WTC11 (cell line): ENCODE results near the gene ZNF335.

Experiments
- FOXP1 ChIP-seq: sonication (generic); formaldehyde crosslinking; IDR thresholded peaks from 2 replicates; pipeline ENCODE4 v1.8.0; 2022; ENCODE audit warnings: missing genetic modification reagents, mild to moderate bottlenecking, moderate library complexity, borderline replicate concordance
- HMGA2 ChIP-seq: fragments of 250-450 bp; sonication (Bioruptor Pico); IDR thresholded peaks from 2 replicates; pipeline ENCODE4 v1.4.0; 2021; ENCODE audit warnings: mild to moderate bottlenecking, moderate library complexity
- IRF2 ChIP-seq: sonication (generic); formaldehyde crosslinking; IDR thresholded peaks from 2 replicates; pipeline ENCODE4 v1.8.0; 2022; ENCODE audit warnings: low read depth, missing genetic modification reagents, borderline replicate concordance
- JAZF1 ChIP-seq: fragments of 250-450 bp; sonication (Bioruptor Pico); IDR thresholded peaks from 2 replicates; pipeline ENCODE4 v1.9.0; 2021; ENCODE audit warnings: moderate library complexity, mild to moderate bottlenecking, inconsistent platforms
- SP1 ChIP-seq: sonication (generic); formaldehyde crosslinking; conservative IDR thresholded peaks from 2 replicates; pipeline ENCODE4 v1.8.1; 2022; ENCODE audit warnings: missing genetic modification reagents
- TEAD4 ChIP-seq: sonication (generic); formaldehyde crosslinking; IDR thresholded peaks from 2 replicates; pipeline ENCODE4 v1.8.0; 2022; ENCODE audit warnings: mild to moderate bottlenecking, missing genetic modification reagents
- TF ChIP-seq, protein P1 (sequence below): fragments of 200-600 bp; IDR thresholded peaks from 2 replicates; pipeline ENCODE4 v1.8.0; 2022; ENCODE audit warnings: antibody characterized with exemption
- TF ChIP-seq, protein P2 (sequence below): sonication (generic); formaldehyde crosslinking; IDR thresholded peaks from 2 replicates; pipeline ENCODE4 v1.8.1; 2023; ENCODE audit warnings: mild to moderate bottlenecking, missing genetic modification reagents, moderate library complexity
- TF ChIP-seq, protein P3 (sequence below): sonication (generic); formaldehyde crosslinking; IDR thresholded peaks from 2 replicates; pipeline ENCODE4 v1.8.1; 2023; ENCODE audit warnings: mild to moderate bottlenecking, moderate library complexity, missing genetic modification reagents
- TF ChIP-seq, protein P4 (sequence below): fragments of 250-450 bp; sonication (Bioruptor Pico); IDR thresholded peaks from 2 replicates; pipeline ENCODE4 v1.8.0; 2021; ENCODE audit warnings: mild to moderate bottlenecking

DNA sequence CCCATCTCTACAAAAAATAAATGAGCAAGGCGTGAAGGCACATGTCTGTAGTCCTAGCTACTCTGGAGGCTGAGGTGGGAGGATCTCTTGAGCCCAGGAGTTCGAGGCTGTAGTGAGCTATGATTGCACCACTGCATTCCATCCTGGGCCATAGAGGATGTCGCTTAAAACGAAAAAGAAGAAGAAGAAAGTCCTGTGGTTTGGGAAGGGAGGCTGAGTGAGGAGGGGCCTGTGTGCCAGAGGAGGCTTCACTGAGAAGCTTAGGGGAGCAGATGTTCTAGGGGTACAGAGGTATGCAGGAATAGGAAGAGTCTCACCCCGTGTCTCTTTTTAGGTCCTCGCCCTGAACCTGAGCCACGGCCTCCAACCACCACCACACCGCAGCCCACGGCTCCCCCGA, 40.9 kb upstream of the ZNF335 start:
- TF ChIP-seq, protein P1, sequence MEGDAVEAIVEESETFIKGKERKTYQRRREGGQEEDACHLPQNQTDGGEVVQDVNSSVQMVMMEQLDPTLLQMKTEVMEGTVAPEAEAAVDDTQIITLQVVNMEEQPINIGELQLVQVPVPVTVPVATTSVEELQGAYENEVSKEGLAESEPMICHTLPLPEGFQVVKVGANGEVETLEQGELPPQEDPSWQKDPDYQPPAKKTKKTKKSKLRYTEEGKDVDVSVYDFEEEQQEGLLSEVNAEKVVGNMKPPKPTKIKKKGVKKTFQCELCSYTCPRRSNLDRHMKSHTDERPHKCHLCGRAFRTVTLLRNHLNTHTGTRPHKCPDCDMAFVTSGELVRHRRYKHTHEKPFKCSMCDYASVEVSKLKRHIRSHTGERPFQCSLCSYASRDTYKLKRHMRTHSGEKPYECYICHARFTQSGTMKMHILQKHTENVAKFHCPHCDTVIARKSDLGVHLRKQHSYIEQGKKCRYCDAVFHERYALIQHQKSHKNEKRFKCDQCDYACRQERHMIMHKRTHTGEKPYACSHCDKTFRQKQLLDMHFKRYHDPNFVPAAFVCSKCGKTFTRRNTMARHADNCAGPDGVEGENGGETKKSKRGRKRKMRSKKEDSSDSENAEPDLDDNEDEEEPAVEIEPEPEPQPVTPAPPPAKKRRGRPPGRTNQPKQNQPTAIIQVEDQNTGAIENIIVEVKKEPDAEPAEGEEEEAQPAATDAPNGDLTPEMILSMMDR: no peak
- TF ChIP-seq, protein P2, sequence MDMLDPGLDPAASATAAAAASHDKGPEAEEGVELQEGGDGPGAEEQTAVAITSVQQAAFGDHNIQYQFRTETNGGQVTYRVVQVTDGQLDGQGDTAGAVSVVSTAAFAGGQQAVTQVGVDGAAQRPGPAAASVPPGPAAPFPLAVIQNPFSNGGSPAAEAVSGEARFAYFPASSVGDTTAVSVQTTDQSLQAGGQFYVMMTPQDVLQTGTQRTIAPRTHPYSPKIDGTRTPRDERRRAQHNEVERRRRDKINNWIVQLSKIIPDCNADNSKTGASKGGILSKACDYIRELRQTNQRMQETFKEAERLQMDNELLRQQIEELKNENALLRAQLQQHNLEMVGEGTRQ (CRISPR knock-in tag): no peak
- TF ChIP-seq, protein P3, sequence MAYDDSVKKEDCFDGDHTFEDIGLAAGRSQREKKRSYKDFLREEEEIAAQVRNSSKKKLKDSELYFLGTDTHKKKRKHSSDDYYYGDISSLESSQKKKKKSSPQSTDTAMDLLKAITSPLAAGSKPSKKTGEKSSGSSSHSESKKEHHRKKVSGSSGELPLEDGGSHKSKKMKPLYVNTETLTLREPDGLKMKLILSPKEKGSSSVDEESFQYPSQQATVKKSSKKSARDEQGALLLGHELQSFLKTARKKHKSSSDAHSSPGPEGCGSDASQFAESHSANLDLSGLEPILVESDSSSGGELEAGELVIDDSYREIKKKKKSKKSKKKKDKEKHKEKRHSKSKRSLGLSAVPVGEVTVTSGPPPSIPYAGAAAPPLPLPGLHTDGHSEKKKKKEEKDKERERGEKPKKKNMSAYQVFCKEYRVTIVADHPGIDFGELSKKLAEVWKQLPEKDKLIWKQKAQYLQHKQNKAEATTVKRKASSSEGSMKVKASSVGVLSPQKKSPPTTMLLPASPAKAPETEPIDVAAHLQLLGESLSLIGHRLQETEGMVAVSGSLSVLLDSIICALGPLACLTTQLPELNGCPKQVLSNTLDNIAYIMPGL (CRISPR knock-in tag): no peak
- TF ChIP-seq SP1 (CRISPR knock-in tag): no peak
- TF ChIP-seq FOXP1 (CRISPR knock-in tag): no peak
- TF ChIP-seq TEAD4: no peak
- TF ChIP-seq HMGA2 (CRISPR knock-in tag): no peak
- TF ChIP-seq, protein P4, sequence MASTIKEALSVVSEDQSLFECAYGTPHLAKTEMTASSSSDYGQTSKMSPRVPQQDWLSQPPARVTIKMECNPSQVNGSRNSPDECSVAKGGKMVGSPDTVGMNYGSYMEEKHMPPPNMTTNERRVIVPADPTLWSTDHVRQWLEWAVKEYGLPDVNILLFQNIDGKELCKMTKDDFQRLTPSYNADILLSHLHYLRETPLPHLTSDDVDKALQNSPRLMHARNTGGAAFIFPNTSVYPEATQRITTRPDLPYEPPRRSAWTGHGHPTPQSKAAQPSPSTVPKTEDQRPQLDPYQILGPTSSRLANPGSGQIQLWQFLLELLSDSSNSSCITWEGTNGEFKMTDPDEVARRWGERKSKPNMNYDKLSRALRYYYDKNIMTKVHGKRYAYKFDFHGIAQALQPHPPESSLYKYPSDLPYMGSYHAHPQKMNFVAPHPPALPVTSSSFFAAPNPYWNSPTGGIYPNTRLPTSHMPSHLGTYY (CRISPR knock-in tag): no peak
- TF ChIP-seq IRF2: no peak
- no peak for TF ChIP-seq JAZF1 (CRISPR knock-in tag)
